H1 (cell line): ENCODE data around the gene PI4KA.
"Not testable (repeated sequence)": the region's sequence is repeated elsewhere in the genome, so short reads cannot be mapped to it uniquely, and the experiment has no call there.

Experiments used
- CHD1 ChIP-seq: IDR thresholded peaks from 2 replicates; pipeline ENCODE4 v1.6.1; 2012; ENCODE audit warnings: low read depth, low read length, improper control_type of control experiment
- HDAC6 ChIP-seq: IDR thresholded peaks from one replicate; pipeline ENCODE4 v1.7.1; 2012; ENCODE audit warnings: low read depth, mild to moderate bottlenecking, inconsistent platforms, low read length, moderate library complexity
- MAFK ChIP-seq: IDR thresholded peaks from 2 replicates; pipeline ENCODE4 v1.6.1; 2012; ENCODE audit warnings: low read depth, mild to moderate bottlenecking, improper control_type of control experiment, low read length
- RAD21 ChIP-seq, 2 experiments: IDR thresholded peaks in 1 of 2; conservative IDR thresholded peaks in 1 of 2; 2 replicates each; pipeline ENCODE4 v1.6.1; 2011; ENCODE audit warnings: low read depth in 2 of 2, low read length in 2 of 2, improper control_type of control experiment in 1 of 2, inconsistent platforms in 1 of 2, mild to moderate bottlenecking in 1 of 2, moderate library complexity in 1 of 2
- RNF2 ChIP-seq: fragments of 200-900, 300-1000 bp; sonication (generic); IDR thresholded peaks from 2 replicates; pipeline ENCODE4 v1.7.1; 2016; ENCODE audit warnings: borderline replicate concordance, low read depth, mild to moderate bottlenecking, antibody characterized with exemption, low read length; ENCODE audit not compliant: poor library complexity, severe bottlenecking; ENCODE audit errors: missing control alignments
- SIX5 ChIP-seq: IDR thresholded peaks from 2 replicates; pipeline ENCODE4 v1.6.1; 2011; ENCODE audit warnings: mild to moderate bottlenecking, low read depth, low read length
- SUZ12 ChIP-seq: fragments of 200-600 bp; sonication (generic); IDR thresholded peaks from 2 replicates; pipeline ENCODE4 v1.6.1; 2012; ENCODE audit warnings: mild to moderate bottlenecking, inconsistent platforms, low read length, moderate library complexity, mixed read lengths
- TAF1 ChIP-seq: IDR thresholded peaks from 2 replicates; pipeline ENCODE4 v1.6.1; 2011; ENCODE audit warnings: mild to moderate bottlenecking, low read depth, low read length
- TCF12 ChIP-seq: IDR thresholded peaks from 2 replicates; pipeline ENCODE4 v1.6.1; 2011; ENCODE audit warnings: low read depth, mild to moderate bottlenecking, low read length
- TF ChIP-seq, protein P1 (sequence below): IDR thresholded peaks from 2 replicates; pipeline ENCODE4 v1.6.1; 2011; ENCODE audit warnings: low read length, improper control_type of control experiment
- TF ChIP-seq, protein P2 (sequence below), 3 experiments: IDR thresholded peaks; 1 replicate in 2 of 3; 2 replicates in 1 of 3; pipeline versions ENCODE4 v1.5.1 to v1.6.1; 2011; ENCODE audit warnings: low read length in 3 of 3, mild to moderate bottlenecking in 3 of 3, inconsistent platforms in 2 of 3, low read depth in 1 of 3, moderate library complexity in 1 of 3; ENCODE audit not compliant: insufficient read depth in 1 of 3; ENCODE audit errors: control extremely low read depth in 1 of 3

DNA sequence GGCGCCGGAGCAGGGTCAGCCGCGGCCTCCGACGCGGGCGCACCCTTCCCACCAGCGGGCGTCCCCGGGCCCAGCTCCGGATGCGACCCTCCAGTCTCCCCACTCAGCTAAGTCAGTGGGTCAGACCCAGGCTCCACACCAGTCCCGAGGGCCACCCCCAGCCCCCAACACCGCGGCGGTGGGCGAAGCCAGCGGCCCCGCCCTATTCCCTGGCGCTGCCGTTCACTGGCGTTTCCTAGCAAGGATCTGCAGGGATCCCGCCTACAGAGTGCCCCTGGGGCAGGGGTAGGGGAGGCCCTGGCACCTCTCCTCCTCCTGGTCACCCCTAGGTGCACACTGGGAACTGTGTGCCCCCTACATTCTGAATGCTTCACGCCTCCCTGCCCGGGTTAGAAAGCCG lies 190.4 kb downstream of the PI4KA start:
- TF ChIP-seq CHD1; TAF1; MAFK; RNF2; SUZ12; RAD21 (IDR thresholded peaks at IDR 0.05 in 1 of 2, conservative IDR thresholded peaks at IDR 0.05 in 1 of 2; ENCODE audit: low read depth in 2 of 2, low read length in 2 of 2); TCF12; SIX5; HDAC6: not testable (repeated sequence)
- TF ChIP-seq, protein P1, sequence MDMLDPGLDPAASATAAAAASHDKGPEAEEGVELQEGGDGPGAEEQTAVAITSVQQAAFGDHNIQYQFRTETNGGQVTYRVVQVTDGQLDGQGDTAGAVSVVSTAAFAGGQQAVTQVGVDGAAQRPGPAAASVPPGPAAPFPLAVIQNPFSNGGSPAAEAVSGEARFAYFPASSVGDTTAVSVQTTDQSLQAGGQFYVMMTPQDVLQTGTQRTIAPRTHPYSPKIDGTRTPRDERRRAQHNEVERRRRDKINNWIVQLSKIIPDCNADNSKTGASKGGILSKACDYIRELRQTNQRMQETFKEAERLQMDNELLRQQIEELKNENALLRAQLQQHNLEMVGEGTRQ, result not testable (repeated sequence)
- TF ChIP-seq, protein P2, sequence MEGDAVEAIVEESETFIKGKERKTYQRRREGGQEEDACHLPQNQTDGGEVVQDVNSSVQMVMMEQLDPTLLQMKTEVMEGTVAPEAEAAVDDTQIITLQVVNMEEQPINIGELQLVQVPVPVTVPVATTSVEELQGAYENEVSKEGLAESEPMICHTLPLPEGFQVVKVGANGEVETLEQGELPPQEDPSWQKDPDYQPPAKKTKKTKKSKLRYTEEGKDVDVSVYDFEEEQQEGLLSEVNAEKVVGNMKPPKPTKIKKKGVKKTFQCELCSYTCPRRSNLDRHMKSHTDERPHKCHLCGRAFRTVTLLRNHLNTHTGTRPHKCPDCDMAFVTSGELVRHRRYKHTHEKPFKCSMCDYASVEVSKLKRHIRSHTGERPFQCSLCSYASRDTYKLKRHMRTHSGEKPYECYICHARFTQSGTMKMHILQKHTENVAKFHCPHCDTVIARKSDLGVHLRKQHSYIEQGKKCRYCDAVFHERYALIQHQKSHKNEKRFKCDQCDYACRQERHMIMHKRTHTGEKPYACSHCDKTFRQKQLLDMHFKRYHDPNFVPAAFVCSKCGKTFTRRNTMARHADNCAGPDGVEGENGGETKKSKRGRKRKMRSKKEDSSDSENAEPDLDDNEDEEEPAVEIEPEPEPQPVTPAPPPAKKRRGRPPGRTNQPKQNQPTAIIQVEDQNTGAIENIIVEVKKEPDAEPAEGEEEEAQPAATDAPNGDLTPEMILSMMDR (IDR thresholded peaks at IDR 0.05; ENCODE audit: control extremely low read depth in 1 of 3, insufficient read depth in 1 of 3, low read depth in 1 of 3, low read length in 3 of 3), result not testable (repeated sequence)
